HAP-1 (cell line): ENCODE data around the gene SPRYD3.

Experiments
- DNase-seq, 2 experiments: peaks; one replicate each; pipeline ENCODE4 v3.0.0-alpha.2; 2016 to 2020; ENCODE audit warnings: low spot score in 2 of 2
- H3K27me3 ChIP-seq: fragments of 250-450 bp; sonication (Bioruptor Pico); 2 replicates; pipeline ENCODE4 v1.5.1; 2020; ENCODE audit warnings: low read depth, mild to moderate bottlenecking, moderate library complexity
- H3K36me3 ChIP-seq: fragments of 250-450 bp; sonication (Bioruptor Pico); replicated peaks from 2 replicates; pipeline ENCODE4 v1.5.1; 2020; ENCODE audit warnings: mild to moderate bottlenecking
- H3K4me1 ChIP-seq: fragments of 250-450 bp; sonication (Bioruptor Pico); 2 replicates; pipeline ENCODE4 v1.5.1; 2020; ENCODE audit warnings: mild to moderate bottlenecking
- H3K4me3 ChIP-seq: fragments of 250-450 bp; sonication (Bioruptor Pico); 2 replicates; pipeline ENCODE4 v1.5.1; 2020; ENCODE audit warnings: mild to moderate bottlenecking, moderate library complexity
- H3K9me3 ChIP-seq: fragments of 250-450 bp; sonication (Bioruptor Pico); 2 replicates; pipeline ENCODE4 v1.5.1; 2020; ENCODE audit warnings: mild to moderate bottlenecking, moderate library complexity
- in situ Hi-C: fragments of 300-500 bp; cut with MboI; formaldehyde crosslinking; loops from 3 replicates; pipeline ENCODE4 v1.14.3; 2020; ENCODE audit warnings: low sequenced_read_pairs, inconsistent platforms, mixed read lengths

The SPRYD3 gene

GRCh38 chr12:53067074-53067992 lies 11.9 kb downstream of the SPRYD3 start:
- H3K27me3 ChIP-seq, result no peaks in the 10 kb centered on the region
- in situ Hi-C loops, result loop anchor here (10.0 kb wide), 1 partner anchor 217 kb away; no protein-coding TSS in a partner anchor
- no peak for DNase-seq
- H3K4me1 ChIP-seq, result no peaks in the 10 kb centered on the region
- no peaks in the 10 kb centered on the region for H3K9me3 ChIP-seq
- no peak overlapping the region for H3K4me3 ChIP-seq
- H3K36me3 ChIP-seq, result peaks cover 8% of the 10 kb centered on the region; the same call in 1 of the 2 replicates

- Histone ChIP-seq H3K36me3 (peaks cover 8% of the 10 kb centered on the region; the same call in 1 of the 2 replicates), H3K4me1 (no peaks in the 10 kb centered on the region), H3K4me3 (no peak overlapping the region), H3K27me3 (peaks cover 2% of the 10 kb centered on the region; the same call in 1 of the 2 replicates), H3K9me3 (no peaks in the 10 kb centered on the region)
- DNase-seq, result peak; percentile 67 to 88
- in situ Hi-C loops, result loop anchor here (10.0 kb wide), 1 partner anchor 219 kb away; no protein-coding TSS in a partner anchor
Measured at GRCh38 chr12:53065975-53066931, 12.9 kb downstream of the SPRYD3 start.

GRCh38 chr12:53065470-53065869 lies 13.7 kb downstream of the SPRYD3 start:
- H3K4me1 ChIP-seq, result no peaks in the 10 kb centered on the region
- H3K27me3 ChIP-seq, result peaks cover 4% of the 10 kb centered on the region; the same call in 1 of the 2 replicates
- DNase-seq, result no peak
- H3K36me3 ChIP-seq, result peaks cover 8% of the 10 kb centered on the region; the same call in 1 of the 2 replicates
- H3K9me3 ChIP-seq, result no peaks in the 10 kb centered on the region
- in situ Hi-C loops, result loop anchor here (10.0 kb wide), 1 partner anchor 219 kb away; no protein-coding TSS in a partner anchor
- no peak overlapping the region for H3K4me3 ChIP-seq

GRCh38 chr12:53064613-53065436 lies 14.4 kb downstream of the SPRYD3 start:
- H3K27me3 ChIP-seq, result peaks cover 9% of the 10 kb centered on the region; the same call in 1 of the 2 replicates
- in situ Hi-C loops, result loop anchor here (10.0 kb wide), 1 partner anchor 220 kb away; no protein-coding TSS in a partner anchor
- H3K36me3 ChIP-seq, result peaks cover 8% of the 10 kb centered on the region; the same call in 1 of the 2 replicates
- no peak for DNase-seq
- no peaks in the 10 kb centered on the region for H3K9me3 ChIP-seq
- no peak overlapping the region for H3K4me3 ChIP-seq
- no peaks in the 10 kb centered on the region for H3K4me1 ChIP-seq

- in situ Hi-C loops, result loop anchor here (10.0 kb wide), 1 partner anchor 221 kb away; no protein-coding TSS in a partner anchor
- Histone ChIP-seq H3K4me1 (no peaks in the 10 kb centered on the region), H3K36me3 (peaks cover 8% of the 10 kb centered on the region; the same call in 1 of the 2 replicates), H3K4me3 (no peak overlapping the region), H3K9me3 (no peaks in the 10 kb centered on the region), H3K27me3 (peaks cover 16% of the 10 kb centered on the region; the same call in 1 of the 2 replicates)
- no peak for DNase-seq
Measured at GRCh38 chr12:53063708-53064612, 15.2 kb downstream of the SPRYD3 start.

GRCh38 chr12:53062977-53063707 lies 16.0 kb downstream of the SPRYD3 start:
- in situ Hi-C loops, result loop anchor here (10.0 kb wide), 1 partner anchor 222 kb away; no protein-coding TSS in a partner anchor
- Histone ChIP-seq H3K9me3 (no peaks in the 10 kb centered on the region), H3K36me3 (peaks cover 8% of the 10 kb centered on the region; the same call in 1 of the 2 replicates), H3K4me3 (no peak overlapping the region), H3K4me1 (no peaks in the 10 kb centered on the region), H3K27me3 (peaks cover 16% of the 10 kb centered on the region; the same call in 1 of the 2 replicates)
- no peak for DNase-seq

GRCh38 chr12:53062011-53062961 lies 16.9 kb downstream of the SPRYD3 start:
- in situ Hi-C loops, result loop anchor here (10.0 kb wide), 1 partner anchor 223 kb away; no protein-coding TSS in a partner anchor
- no peaks in the 10 kb centered on the region for H3K9me3 ChIP-seq
- H3K27me3 ChIP-seq, result peaks cover 16% of the 10 kb centered on the region; the same call in 1 of the 2 replicates
- peaks cover 8% of the 10 kb centered on the region; the same call in 1 of the 2 replicates for H3K36me3 ChIP-seq
- H3K4me1 ChIP-seq, result no peaks in the 10 kb centered on the region
- no peak overlapping the region for H3K4me3 ChIP-seq
- no peak for DNase-seq

GRCh38 chr12:53061404-53062010 lies 17.7 kb downstream of the SPRYD3 start:
- Histone ChIP-seq H3K4me3 (no peak overlapping the region), H3K4me1 (no peaks in the 10 kb centered on the region), H3K36me3 (peaks cover 8% of the 10 kb centered on the region; the same call in 1 of the 2 replicates), H3K9me3 (no peaks in the 10 kb centered on the region), H3K27me3 (peaks cover 16% of the 10 kb centered on the region; the same call in 1 of the 2 replicates)
- DNase-seq, result peak in 1 of 2 experiments; percentile 39
- in situ Hi-C loops, result loop anchor here (10.0 kb wide), 1 partner anchor 223 kb away; no protein-coding TSS in a partner anchor

- peaks cover 16% of the 10 kb centered on the region; the same call in 1 of the 2 replicates for H3K27me3 ChIP-seq
- H3K36me3 ChIP-seq, result peaks cover 8% of the 10 kb centered on the region; the same call in 1 of the 2 replicates
- in situ Hi-C loops, result loop anchor here (10.0 kb wide), 1 partner anchor 224 kb away; no protein-coding TSS in a partner anchor
- no peaks in the 10 kb centered on the region for H3K9me3 ChIP-seq
- no peaks in the 10 kb centered on the region for H3K4me1 ChIP-seq
- H3K4me3 ChIP-seq, result no peak overlapping the region
- no peak for DNase-seq
Measured at GRCh38 chr12:53060721-53061276, 18.4 kb downstream of the SPRYD3 start.
